Measurements from ENCODE around the gene LRRC56.

GRCh38 chr11:601573-602245 is 64.4 kb downstream of the LRRC56 start:
- TF ChIP-seq CTCF (optimal IDR thresholded peaks at IDR 0.05 in 1 of 3, IDR thresholded peaks at IDR 0.05 in 1 of 3, conservative IDR thresholded peaks at IDR 0.05 in 1 of 3; ENCODE audit: extremely low read depth in 1 of 3, insufficient read depth in 2 of 3, low read length in 3 of 3) (no peak), EZH2 (IDR thresholded peaks at IDR 0.05; ENCODE audit: low read length) (no peak)
